H1 (cell line): ENCODE results near the gene PIK3R1. TPM values are rescaled to one million over a fixed set of nuclear protein-coding genes. Genes with fewer than 3 reads are reported as not detected.

Experiments used
- CTCF ChIA-PET: fragments of 300-600 bp; sonication (Branson Sonifier 250); formaldehyde crosslinking; loops from one replicate; lab custom pipeline; 2021; ENCODE audit not compliant: partially characterized antibody; lab: Charles Lee
- POLR2A ChIA-PET: fragments of 300-600 bp; sonication (Branson Sonifier 250); formaldehyde crosslinking; loops from one replicate; lab custom pipeline; 2021; ENCODE audit warnings: inconsistent platforms; ENCODE audit not compliant: partially characterized antibody; lab: Charles Lee
- DNase-seq, 2 experiments: peaks; one replicate each; pipeline versions ENCODE4 v3.0.0 to v3.0.0-alpha.2; 2010 to 2022; ENCODE audit warnings: low spot score in 2 of 2, low read depth in 1 of 2, mixed read lengths in 1 of 2
- FAIRE-seq: peaks from 2 replicates; lab custom pipeline; 2011; peaks lifted over from hg19 to GRCh38; lab: Jason Lieb, UNC
- H2AFZ ChIP-seq: 2 replicates; pipeline ENCODE4 v1.8.1; 2012; ENCODE audit warnings: low read length, inconsistent platforms
- H2AK5ac ChIP-seq: 2 replicates; pipeline ENCODE4 v1.6.1; 2013; ENCODE audit warnings: low read depth, low read length
- H2BK120ac ChIP-seq: replicated peaks from 2 replicates; pipeline ENCODE3; 2013; ENCODE audit warnings: low read depth, low read length, inconsistent platforms
- H2BK12ac ChIP-seq: 2 replicates; pipeline ENCODE4 v1.6.1; 2013; ENCODE audit warnings: low read depth, low read length
- H2BK15ac ChIP-seq: 2 replicates; pipeline ENCODE4 v1.6.1; 2013; ENCODE audit warnings: low read length
- H2BK20ac ChIP-seq: 2 replicates; pipeline ENCODE4 v1.6.1; 2013; ENCODE audit warnings: low read length
- H2BK5ac ChIP-seq: 2 replicates; pipeline ENCODE4 v1.6.1; 2013; ENCODE audit warnings: low read depth, low read length
- H3K14ac ChIP-seq: 2 replicates; pipeline ENCODE4 v1.6.1; 2013; ENCODE audit warnings: inconsistent platforms; ENCODE audit not compliant: insufficient read length
- H3K18ac ChIP-seq: 2 replicates; pipeline ENCODE4 v1.6.1; 2013; ENCODE audit warnings: low read length; ENCODE audit errors: extremely low read depth
- H3K23ac ChIP-seq: 2 replicates; pipeline ENCODE4 v1.6.1; 2013; ENCODE audit warnings: inconsistent platforms; ENCODE audit not compliant: insufficient read length
- H3K23me2 ChIP-seq: 2 replicates; pipeline ENCODE4 v1.6.1; 2013; ENCODE audit warnings: low read depth, low read length
- H3K27ac ChIP-seq: 2 replicates; pipeline ENCODE4 v1.6.1; 2011; ENCODE audit warnings: low read depth, low read length, inconsistent platforms
- H3K27me3 ChIP-seq, 4 experiments: replicated peaks in 1 of 4; 1 replicate in 1 of 4; 2 replicates in 3 of 4; pipeline versions ENCODE4 v1.6.1 to v1.8.1; 2011 to 2013; ENCODE audit warnings: low read length in 3 of 4, mild to moderate bottlenecking in 3 of 4, inconsistent platforms in 2 of 4, mixed read lengths in 2 of 4, moderate library complexity in 1 of 4; ENCODE audit not compliant: control insufficient read depth in 3 of 4, insufficient read depth in 3 of 4; ENCODE audit errors: extremely low read depth in 1 of 4
- H3K36me3 ChIP-seq, 4 experiments: 2 replicates each; pipeline versions ENCODE4 v1.6.1 to v1.8.1; 2011 to 2013; ENCODE audit warnings: mild to moderate bottlenecking in 4 of 4, low read length in 3 of 4, moderate library complexity in 2 of 4, control low read depth in 1 of 4, inconsistent platforms in 1 of 4; ENCODE audit not compliant: insufficient read depth in 4 of 4, control insufficient read depth in 2 of 4
- H3K4ac ChIP-seq: replicated peaks from 2 replicates; pipeline ENCODE3; 2013; ENCODE audit warnings: low read length, low read depth, mixed read lengths, inconsistent platforms; ENCODE audit not compliant: insufficient read length
- H3K4me1 ChIP-seq, 4 experiments: replicated peaks in 1 of 4; 1 replicate in 1 of 4; 2 replicates in 3 of 4; pipeline versions ENCODE4 v1.6.1 to v1.8.1; 2011 to 2013; ENCODE audit warnings: low read length in 3 of 4, inconsistent platforms in 2 of 4, mixed read lengths in 1 of 4; ENCODE audit not compliant: insufficient read depth in 4 of 4, control insufficient read depth in 3 of 4
- H3K4me2 ChIP-seq, 2 experiments: 2 replicates each; pipeline versions ENCODE4 v1.6.1 to v1.8.1; 2011 to 2013; ENCODE audit warnings: low read depth in 2 of 2, low read length in 2 of 2, control low read depth in 1 of 2, inconsistent platforms in 1 of 2, mild to moderate bottlenecking in 1 of 2; ENCODE audit not compliant: insufficient read depth in 1 of 2
- H3K4me3 ChIP-seq, 4 experiments: fragments of 200-600, 300-600 bp in 1 of 4; sonication (generic), shearing (Covaris generic), sonication (Bioruptor Twin) in 1 of 4; 2 replicates each; pipeline versions ENCODE4 v1.5.1 to v1.8.1; 2011 to 2016; ENCODE audit warnings: low read length in 4 of 4, low read depth in 3 of 4, control low read depth in 2 of 4, inconsistent platforms in 2 of 4, mild to moderate bottlenecking in 2 of 4, mixed read lengths in 1 of 4, moderate library complexity in 1 of 4; ENCODE audit not compliant: insufficient read depth in 2 of 4; ENCODE audit errors: extremely low read depth in 1 of 4
- H3K56ac ChIP-seq: replicated peaks from 2 replicates; pipeline ENCODE3; 2013; ENCODE audit warnings: low read depth, mild to moderate bottlenecking, mixed read lengths, low read length, inconsistent platforms; ENCODE audit not compliant: insufficient read length
- H3K79me1 ChIP-seq: 2 replicates; pipeline ENCODE4 v1.6.1; 2013; ENCODE audit warnings: low read depth, low read length, control low read depth
- H3K79me2 ChIP-seq, 2 experiments: 2 replicates each; pipeline versions ENCODE4 v1.6.1 to v1.8.1; 2012 to 2013; ENCODE audit warnings: low read length in 2 of 2, mild to moderate bottlenecking in 2 of 2, inconsistent platforms in 1 of 2; ENCODE audit not compliant: insufficient read depth in 2 of 2, control insufficient read depth in 1 of 2
- H3K9ac ChIP-seq, 4 experiments: replicated peaks in 1 of 4; 1 replicate in 1 of 4; 2 replicates in 3 of 4; pipeline versions ENCODE4 v1.6.1 to v1.8.1; 2011 to 2013; ENCODE audit warnings: low read depth in 3 of 4, low read length in 3 of 4, control low read depth in 2 of 4, mild to moderate bottlenecking in 2 of 4, moderate library complexity in 2 of 4, inconsistent platforms in 1 of 4; ENCODE audit errors: extremely low read depth in 1 of 4
- H3K9me3 ChIP-seq, 2 experiments: 2 replicates each; pipeline versions ENCODE4 v1.6.1 to v1.8.1; 2012 to 2013; ENCODE audit warnings: mild to moderate bottlenecking in 2 of 2, moderate library complexity in 2 of 2, control low read depth in 1 of 2, inconsistent platforms in 1 of 2, low read depth in 1 of 2, low read length in 1 of 2, mixed read lengths in 1 of 2; ENCODE audit not compliant: insufficient read depth in 2 of 2
- H4K20me1 ChIP-seq, 2 experiments: replicated peaks in 1 of 2; 2 replicates each; pipeline versions ENCODE3 to v1.8.1; 2011 to 2013; ENCODE audit warnings: inconsistent platforms in 2 of 2, low read length in 2 of 2, mild to moderate bottlenecking in 1 of 2; ENCODE audit not compliant: insufficient read depth in 2 of 2, control insufficient read depth in 1 of 2
- H4K5ac ChIP-seq: 2 replicates; pipeline ENCODE4 v1.6.1; 2013; ENCODE audit warnings: low read length, low read depth, mixed read lengths, inconsistent platforms; ENCODE audit not compliant: insufficient read length
- H4K8ac ChIP-seq: 2 replicates; pipeline ENCODE4 v1.8.0; 2013; ENCODE audit warnings: mild to moderate bottlenecking, moderate library complexity, low read length, inconsistent platforms; ENCODE audit not compliant: insufficient read depth; ENCODE audit errors: extremely low read depth
- H4K91ac ChIP-seq: replicated peaks from 2 replicates; pipeline ENCODE3; 2013; ENCODE audit warnings: low read length, mixed read lengths, inconsistent platforms; ENCODE audit not compliant: insufficient read length
- CHD1 ChIP-seq: IDR thresholded peaks from 2 replicates; pipeline ENCODE4 v1.6.1; 2012; ENCODE audit warnings: low read depth, low read length, improper control_type of control experiment
- CREB1 ChIP-seq: IDR thresholded peaks from 2 replicates; pipeline ENCODE4 v1.6.1; 2012; ENCODE audit warnings: inconsistent platforms
- EZH2 ChIP-seq: fragments of 200-600 bp; sonication (generic); IDR thresholded peaks from 2 replicates; pipeline ENCODE4 v1.7.1; 2012; ENCODE audit warnings: low read depth, mild to moderate bottlenecking, moderate library complexity, low read length, inconsistent platforms; ENCODE audit not compliant: severe bottlenecking
- FOSL1 ChIP-seq: IDR thresholded peaks from 2 replicates; pipeline ENCODE4 v1.6.1; 2011; ENCODE audit warnings: mild to moderate bottlenecking, low read depth, low read length, moderate library complexity; ENCODE audit not compliant: insufficient read depth
- KDM4A ChIP-seq: IDR thresholded peaks from one replicate; pipeline ENCODE4 v1.7.1; 2012; ENCODE audit warnings: low read depth, mild to moderate bottlenecking, moderate library complexity, low read length, inconsistent platforms; ENCODE audit not compliant: severe bottlenecking
- NANOG ChIP-seq: IDR thresholded peaks from 2 replicates; pipeline ENCODE4 v1.6.1; 2011; ENCODE audit warnings: low read length, low read depth, mild to moderate bottlenecking, inconsistent platforms; ENCODE audit not compliant: insufficient read depth, poor library complexity, severe bottlenecking
- POU5F1 ChIP-seq: IDR thresholded peaks from 2 replicates; pipeline ENCODE4 v1.6.1; 2011; ENCODE audit warnings: low read depth, mild to moderate bottlenecking, low read length, moderate library complexity
- SAP30 ChIP-seq: fragments of 300-600 bp; sonication (generic); IDR thresholded peaks from 2 replicates; pipeline ENCODE4 v1.7.1; 2012; ENCODE audit warnings: low read length, moderate library complexity, mild to moderate bottlenecking, inconsistent platforms; ENCODE audit not compliant: insufficient read depth, insufficient replicate concordance
- SUZ12 ChIP-seq: fragments of 200-600 bp; sonication (generic); IDR thresholded peaks from 2 replicates; pipeline ENCODE4 v1.6.1; 2012; ENCODE audit warnings: mild to moderate bottlenecking, inconsistent platforms, low read length, moderate library complexity, mixed read lengths
- TAF7 ChIP-seq: optimal IDR thresholded peaks from 2 replicates; pipeline ENCODE3; 2011; ENCODE audit warnings: low read depth, mild to moderate bottlenecking, inconsistent platforms, low read length, moderate library complexity, borderline replicate concordance
- WGBS, 2 experiments: shearing (Covaris generic) in 1 of 2; methylation state at CpG; one replicate each; pipeline versions ENCODE4 v1.1.6 to v1.1.7; 2013 to 2015; ENCODE audit warnings: low lambda C conversion rate in 2 of 2, mixed read lengths in 2 of 2, inconsistent platforms in 1 of 2, low coverage in 1 of 2, missing lambda C conversion rate in 1 of 2; ENCODE audit not compliant: insufficient replicate concordance in 2 of 2, insufficient coverage in 1 of 2, insufficient read length in 1 of 2; ENCODE audit errors: extremely low coverage in 1 of 2, missing lambda C conversion rate in 1 of 2; 5-methylcytosine and 5-hydroxymethylcytosine counted together
- polyA plus RNA-seq, 7 experiments: library from polyadenylated mRNA; depleted of rRNA in 3 of 7; stranded (reverse) in 5 of 7; unstranded in 2 of 7; fragments of >200 nt in 5 of 7; fragments of 200-250 nt in 2 of 7; gene quantifications; 1 replicate in 5 of 7; 2 replicates in 1 of 7; 4 replicates in 1 of 7; pipeline versions ENCODE4 v1.2.1 to v1.2.3, GENCODE V29; 2011 to 2013; ENCODE audit warnings: missing spikeins in 2 of 7, mixed read lengths in 2 of 7
- total RNA-seq: library from RNA; stranded (reverse); fragmentation: NEBNext Ultra II Directional; extraction: Animal tissue kit (Norgen Biotek cat#: 25700); gene quantifications from 2 replicates; pipeline ENCODE4 v1.2.1, GENCODE V29; 2021
- TF ChIP-seq, protein P1 (sequence below): IDR thresholded peaks from 2 replicates; pipeline ENCODE4 v1.6.1; 2012; ENCODE audit warnings: inconsistent platforms
- TF ChIP-seq, protein P2 (sequence below): IDR thresholded peaks from 2 replicates; pipeline ENCODE4 v1.6.1; 2012; ENCODE audit warnings: inconsistent platforms

PIK3R1 gene
- total and polyA plus RNA-seq, 2 of the 8 experiments (the other 6 are each of a cell fraction or from before 2014, with no cell fraction given), result 2.3 to 13.7 TPM

DNA sequence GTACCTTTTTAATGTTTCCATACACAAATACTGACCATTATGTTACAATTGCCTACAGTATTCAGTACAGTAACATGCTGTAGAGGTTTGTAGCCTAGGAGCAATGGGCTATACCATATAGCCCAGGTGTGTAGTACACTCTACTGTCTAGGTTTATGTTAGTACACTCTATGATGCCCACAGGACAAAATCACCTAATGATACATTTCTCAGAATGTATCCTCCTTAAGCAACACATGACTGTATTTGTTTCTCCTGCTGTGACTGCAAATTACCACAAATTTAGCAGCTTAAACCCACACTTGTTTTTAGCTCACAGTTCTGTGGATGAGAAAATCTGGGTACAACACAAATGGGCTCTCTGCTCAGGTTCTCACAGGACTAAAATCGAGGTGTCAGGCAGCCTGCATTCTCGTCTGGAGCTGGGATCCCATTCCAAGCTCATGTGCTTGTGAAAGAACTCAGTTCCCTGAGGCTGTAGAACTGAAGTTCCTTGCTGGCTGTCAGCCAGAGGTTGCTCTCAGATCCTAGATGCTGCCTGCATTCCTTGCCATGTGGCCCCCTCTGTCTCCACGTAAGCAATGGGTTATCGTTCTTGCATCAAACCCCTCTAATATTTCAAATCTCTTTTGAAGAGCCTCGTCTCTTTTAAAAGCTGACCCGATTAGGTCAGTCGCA, 38.6 kb upstream of the PIK3R1 start:
- Histone ChIP-seq H2BK5ac (no peak overlapping the region), H3K4me2 (no peak overlapping the region), H3K9ac (no peak overlapping the region), H2BK15ac (peak overlapping the region; percentile 46), H4K5ac (no peak overlapping the region), H2AK5ac (no peak overlapping the region), H3K4ac (no peak overlapping the region), H2BK20ac (no peak overlapping the region), H3K56ac (no peak overlapping the region), H3K79me1 (no peaks in the 10 kb centered on the region), H3K23me2 (no peaks in the 10 kb centered on the region), H3K27ac (no peak overlapping the region), H3K79me2 (no peaks in the 10 kb centered on the region), H3K9me3 (no peaks in the 10 kb centered on the region), H2AFZ (no peak overlapping the region), H3K27me3 (no peaks in the 10 kb centered on the region), H3K4me1 (no peaks in the 10 kb centered on the region), H3K23ac (no peak overlapping the region), H3K18ac (no peak overlapping the region), H4K8ac (no peak overlapping the region), H3K36me3 (no peaks in the 10 kb centered on the region), H3K14ac (no peak overlapping the region), H2BK120ac (no peak overlapping the region), H2BK12ac (no peak overlapping the region), H4K20me1 (no peaks in the 10 kb centered on the region), H4K91ac (no peak overlapping the region), H3K4me3 (no peak overlapping the region)
- WGBS, 2 experiments, result 96% methylated on average over 7 of the region's 7 CpGs; no CpG with 5 or more reads in 1 of the 2 experiments
- no peak for FAIRE-seq
- ChIA-PET POLR2A (interaction anchor here (1.6 kb wide), 1 partner anchor 39 kb away, joined by 7 read pairs; the partner anchor contains the start of gene PIK3R1), CTCF (interaction anchor here (0.7 to 1.5 kb wide), 2 partner anchors 17 to 157 kb away, joined by 3 to 4 read pairs; no protein-coding TSS in a partner anchor)
- DNase-seq, result no peak
- TF ChIP-seq EZH2 (no peak), TAF7 (no peak), CHD1 (no peak), SUZ12 (no peak), NANOG (no peak), KDM4A (no peak), SAP30 (no peak), FOSL1 (no peak), CREB1 (no peak), POU5F1 (no peak)
- TF ChIP-seq, protein P1, sequence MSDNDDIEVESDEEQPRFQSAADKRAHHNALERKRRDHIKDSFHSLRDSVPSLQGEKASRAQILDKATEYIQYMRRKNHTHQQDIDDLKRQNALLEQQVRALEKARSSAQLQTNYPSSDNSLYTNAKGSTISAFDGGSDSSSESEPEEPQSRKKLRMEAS, result no peak
- TF ChIP-seq, protein P2, sequence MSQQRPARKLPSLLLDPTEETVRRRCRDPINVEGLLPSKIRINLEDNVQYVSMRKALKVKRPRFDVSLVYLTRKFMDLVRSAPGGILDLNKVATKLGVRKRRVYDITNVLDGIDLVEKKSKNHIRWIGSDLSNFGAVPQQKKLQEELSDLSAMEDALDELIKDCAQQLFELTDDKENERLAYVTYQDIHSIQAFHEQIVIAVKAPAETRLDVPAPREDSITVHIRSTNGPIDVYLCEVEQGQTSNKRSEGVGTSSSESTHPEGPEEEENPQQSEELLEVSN, result no peak
